ENCODE results near the gene RRP7A.
"Not testable (repeated sequence)": the region's sequence is repeated elsewhere in the genome, so short reads cannot be mapped to it uniquely, and the experiment has no call there.

The RRP7A gene, protein sequence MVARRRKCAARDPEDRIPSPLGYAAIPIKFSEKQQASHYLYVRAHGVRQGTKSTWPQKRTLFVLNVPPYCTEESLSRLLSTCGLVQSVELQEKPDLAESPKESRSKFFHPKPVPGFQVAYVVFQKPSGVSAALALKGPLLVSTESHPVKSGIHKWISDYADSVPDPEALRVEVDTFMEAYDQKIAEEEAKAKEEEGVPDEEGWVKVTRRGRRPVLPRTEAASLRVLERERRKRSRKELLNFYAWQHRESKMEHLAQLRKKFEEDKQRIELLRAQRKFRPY

DNA sequence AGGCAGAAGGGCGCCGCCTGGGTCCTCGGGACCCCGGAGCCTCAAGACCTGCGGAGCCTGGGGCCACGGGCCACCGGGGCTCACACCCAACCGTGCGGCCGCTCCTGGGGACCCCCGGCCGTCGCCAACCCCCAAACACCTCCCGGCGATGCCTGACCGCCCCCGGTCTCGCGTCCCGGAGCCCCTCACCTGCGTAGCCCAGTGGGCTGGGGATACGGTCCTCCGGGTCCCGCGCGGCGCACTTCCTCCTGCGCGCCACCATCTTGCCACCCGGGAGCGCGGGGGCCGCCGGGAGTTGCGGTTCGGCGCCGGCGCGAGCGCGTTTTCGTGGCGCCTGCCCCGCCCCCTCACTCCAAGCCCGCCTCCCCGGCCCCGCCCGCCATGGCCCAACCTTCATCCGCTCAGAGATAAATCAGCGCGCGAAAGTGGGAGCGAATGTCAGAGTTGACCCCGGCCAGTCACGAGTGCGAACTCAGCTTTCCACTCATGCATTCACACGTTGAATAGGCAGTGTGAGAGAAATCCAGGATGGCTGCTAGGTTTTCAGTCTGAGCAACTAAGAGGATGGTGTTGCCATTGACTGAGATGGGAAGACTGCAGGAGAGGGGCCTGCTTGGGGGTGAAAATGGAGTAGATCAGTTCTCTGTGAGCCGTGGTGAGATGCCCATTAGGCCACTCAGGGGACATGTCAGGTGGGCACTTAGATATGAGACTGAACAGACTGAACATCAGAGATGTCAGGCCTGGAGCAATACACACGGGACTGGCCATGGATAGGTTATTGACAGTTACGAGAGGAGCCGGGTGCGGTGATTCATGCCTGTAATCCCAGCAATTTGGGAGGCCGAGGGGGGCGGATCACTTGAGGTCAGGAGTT is at the start of gene RRP7A:
Gene RRP7A, minus strand, starts transcription at position 272 of the 877 bp plus-strand sequence. Its CDS starts 10 bp downstream, at position 262.
- DNase-seq (ENCODE audit: low read depth) = peak; percentile 77

DNA sequence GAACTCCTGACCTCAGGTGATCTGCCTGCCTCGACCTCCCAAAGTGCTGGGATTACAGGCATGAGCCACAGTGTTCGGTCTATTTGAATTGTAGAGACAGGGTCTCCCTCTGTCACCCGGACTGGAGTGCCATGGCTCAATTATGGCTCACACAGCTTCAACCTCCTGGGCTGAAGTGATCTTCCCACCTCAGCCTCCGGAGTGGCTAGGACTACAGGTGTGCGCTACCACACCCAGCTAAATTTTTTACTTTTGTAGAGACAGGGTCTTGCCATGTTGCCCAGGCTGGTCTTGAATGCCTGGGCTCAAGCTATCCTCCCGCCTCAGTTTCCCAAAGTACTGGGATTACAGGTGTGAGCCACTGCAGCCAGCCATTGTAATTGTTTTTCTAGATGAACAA is 48.4 kb upstream of the RRP7A start:
- DNase-seq (ENCODE audit: low read depth) = not testable (repeated sequence)

DNA sequence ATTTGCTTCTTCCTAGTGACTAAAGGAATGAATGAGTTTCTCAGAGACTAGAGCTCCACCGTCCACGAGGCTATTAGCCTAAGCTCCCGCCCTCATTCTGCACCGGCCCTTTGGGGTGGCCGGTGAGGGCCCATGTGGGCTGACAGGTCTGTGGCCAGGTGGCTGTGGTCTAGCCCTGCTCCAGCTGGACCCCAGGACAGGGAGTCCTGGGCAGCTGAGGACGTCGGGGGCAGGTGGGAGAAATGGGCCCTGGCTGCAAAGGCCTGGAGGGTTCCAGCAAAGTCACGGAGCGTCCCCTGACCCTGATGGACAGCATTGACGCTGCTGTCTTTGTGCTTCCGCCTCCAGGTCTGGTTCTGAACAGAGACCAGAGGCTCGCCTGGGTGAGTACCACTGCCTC is 46.4 kb upstream of the RRP7A start:
- no peak for DNase-seq (ENCODE audit: low read depth)

DNA sequence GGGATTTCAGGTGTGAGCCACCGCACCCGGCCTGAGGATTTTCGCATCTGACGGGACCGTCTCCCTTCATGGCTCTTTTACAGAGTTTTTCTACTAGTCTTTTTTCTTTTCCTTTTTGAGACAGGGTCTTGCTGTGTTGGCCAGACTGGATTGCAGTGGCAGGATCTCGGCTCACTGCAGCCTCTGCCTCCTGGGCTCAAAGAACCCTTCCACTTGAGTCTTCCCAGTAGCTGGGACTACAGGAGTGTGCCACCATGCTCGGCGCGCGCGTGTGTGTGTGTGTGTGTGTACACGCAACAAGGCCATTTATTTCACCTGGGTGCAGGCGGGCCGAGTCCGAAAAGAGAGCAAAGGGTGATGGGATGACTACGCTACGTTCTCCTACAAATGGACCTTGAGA is 45.1 kb upstream of the RRP7A start:
- no peak for DNase-seq (ENCODE audit: low read depth)

DNA sequence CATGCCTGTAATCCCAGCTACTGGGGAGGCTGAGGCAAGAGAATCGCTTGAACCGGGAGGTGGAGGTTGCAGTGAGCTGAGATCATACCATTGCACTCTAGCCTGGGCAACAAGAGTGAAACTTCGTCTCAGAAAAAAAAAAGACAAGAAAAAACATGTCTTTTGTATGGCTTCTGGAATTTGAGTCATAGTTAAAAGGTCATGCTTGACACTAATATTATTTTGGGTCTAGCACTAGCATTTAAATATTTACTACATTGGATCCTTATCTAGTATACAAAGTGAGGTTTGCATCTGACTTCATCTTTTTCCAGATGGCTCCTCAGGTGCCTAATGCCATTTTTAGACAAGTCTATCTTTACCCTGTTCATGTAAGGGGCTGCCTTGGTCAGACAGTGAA is 44.3 kb upstream of the RRP7A start:
- not testable (repeated sequence) for DNase-seq (ENCODE audit: low read depth)

DNA sequence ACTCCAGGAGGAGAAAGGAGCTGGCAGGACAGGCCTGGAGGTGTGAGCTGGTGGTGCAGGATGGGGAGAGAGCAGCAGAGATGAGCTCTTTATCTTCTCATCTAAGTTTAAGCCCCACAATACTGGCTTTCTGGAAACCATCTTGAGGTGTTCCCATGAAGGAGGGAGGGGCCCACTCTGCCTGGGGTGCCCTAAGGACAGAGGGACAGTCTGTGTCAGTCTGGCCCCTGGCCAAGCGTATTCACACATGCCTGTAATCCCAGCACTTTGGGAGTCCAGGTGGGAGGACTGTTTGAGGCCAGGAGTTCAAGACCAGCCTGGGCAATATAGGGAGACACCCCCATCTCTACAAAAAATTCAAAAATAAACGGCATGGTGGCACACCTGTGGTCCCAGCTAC is 43.1 kb upstream of the RRP7A start:
- DNase-seq (ENCODE audit: low read depth) = no peak

DNA sequence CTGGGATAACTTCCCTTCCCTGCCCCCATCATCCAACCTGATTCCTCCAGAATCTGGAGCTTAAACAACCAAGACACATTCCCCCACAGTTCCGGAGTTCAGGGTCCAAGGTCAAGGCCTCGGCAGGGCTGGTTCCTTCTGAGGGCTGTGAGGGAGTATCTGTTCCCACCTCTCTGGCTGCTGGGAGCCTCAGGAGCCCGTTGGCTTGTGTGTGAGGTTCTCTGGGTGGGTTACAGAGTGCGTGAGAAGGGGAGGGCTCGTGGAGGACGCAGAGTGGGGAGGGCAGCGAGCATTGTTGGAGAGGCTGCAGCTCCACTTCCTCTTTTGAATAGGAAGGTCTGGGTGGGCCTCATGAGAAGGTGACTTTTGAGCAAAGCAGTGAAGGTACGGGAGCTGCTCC is 42.7 kb upstream of the RRP7A start:
- no peak for DNase-seq (ENCODE audit: low read depth)

DNA sequence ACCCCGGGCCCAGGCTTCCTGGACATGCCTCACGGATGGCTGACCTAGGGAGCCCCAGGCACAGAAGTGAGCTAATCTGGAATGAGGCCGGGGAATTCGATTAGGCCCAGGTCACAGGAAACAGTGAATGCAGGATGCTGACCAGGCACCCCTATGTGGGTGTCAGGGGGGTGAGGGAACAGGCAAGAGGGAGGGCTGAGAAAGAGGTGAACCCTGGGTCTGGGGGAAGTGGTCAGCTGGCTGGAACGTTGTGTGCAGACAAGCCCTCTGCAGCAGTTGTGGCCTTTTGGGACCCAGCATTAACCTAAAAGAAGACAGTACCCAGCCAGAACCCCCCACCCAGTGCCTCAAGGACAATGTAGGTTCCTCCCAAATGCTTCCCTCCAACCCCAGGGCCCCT is 42.3 kb upstream of the RRP7A start:
- DNase-seq (ENCODE audit: low read depth) = no peak

DNA sequence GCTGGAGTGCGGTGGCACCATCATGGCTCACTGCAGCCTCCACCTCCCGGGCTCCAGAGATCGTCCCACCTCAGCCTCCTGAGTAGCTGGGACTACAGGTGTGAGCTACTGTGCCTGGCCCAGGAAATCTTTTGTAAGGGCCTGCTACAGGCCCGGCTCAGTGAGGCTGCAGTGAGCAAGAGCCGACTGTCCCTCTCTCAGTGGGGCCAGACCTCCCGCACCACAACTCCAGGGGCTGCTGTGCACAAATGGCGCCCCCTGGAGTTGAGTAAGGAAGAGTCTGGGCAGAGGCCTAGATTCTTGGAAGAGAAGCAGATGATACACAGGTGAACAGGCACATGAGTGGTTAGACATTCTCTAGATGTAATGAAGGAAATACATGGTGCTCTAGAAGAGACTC is 41.2 kb upstream of the RRP7A start:
- DNase-seq (ENCODE audit: low read depth) = no peak

DNA sequence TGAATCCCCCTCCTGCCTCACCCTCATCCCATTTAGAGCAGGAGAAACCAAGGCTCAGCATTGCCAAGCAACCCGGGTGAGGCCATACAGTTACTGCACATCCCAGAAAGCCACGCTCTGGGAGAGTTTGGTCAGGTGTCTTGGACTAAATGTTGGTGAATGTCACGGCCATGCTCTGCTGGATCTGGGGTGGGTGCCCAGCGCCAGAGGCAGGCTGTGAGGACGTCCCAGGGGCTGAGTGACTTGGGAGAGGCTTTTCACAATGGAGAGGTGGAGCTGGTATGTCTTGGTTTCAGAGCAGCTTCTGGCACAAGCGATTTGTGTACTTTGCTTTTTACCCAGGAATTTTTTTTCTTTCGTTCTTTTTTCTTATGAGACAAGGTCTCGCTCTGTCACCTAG is 40.8 kb upstream of the RRP7A start:
- DNase-seq (ENCODE audit: low read depth) = no peak

DNA sequence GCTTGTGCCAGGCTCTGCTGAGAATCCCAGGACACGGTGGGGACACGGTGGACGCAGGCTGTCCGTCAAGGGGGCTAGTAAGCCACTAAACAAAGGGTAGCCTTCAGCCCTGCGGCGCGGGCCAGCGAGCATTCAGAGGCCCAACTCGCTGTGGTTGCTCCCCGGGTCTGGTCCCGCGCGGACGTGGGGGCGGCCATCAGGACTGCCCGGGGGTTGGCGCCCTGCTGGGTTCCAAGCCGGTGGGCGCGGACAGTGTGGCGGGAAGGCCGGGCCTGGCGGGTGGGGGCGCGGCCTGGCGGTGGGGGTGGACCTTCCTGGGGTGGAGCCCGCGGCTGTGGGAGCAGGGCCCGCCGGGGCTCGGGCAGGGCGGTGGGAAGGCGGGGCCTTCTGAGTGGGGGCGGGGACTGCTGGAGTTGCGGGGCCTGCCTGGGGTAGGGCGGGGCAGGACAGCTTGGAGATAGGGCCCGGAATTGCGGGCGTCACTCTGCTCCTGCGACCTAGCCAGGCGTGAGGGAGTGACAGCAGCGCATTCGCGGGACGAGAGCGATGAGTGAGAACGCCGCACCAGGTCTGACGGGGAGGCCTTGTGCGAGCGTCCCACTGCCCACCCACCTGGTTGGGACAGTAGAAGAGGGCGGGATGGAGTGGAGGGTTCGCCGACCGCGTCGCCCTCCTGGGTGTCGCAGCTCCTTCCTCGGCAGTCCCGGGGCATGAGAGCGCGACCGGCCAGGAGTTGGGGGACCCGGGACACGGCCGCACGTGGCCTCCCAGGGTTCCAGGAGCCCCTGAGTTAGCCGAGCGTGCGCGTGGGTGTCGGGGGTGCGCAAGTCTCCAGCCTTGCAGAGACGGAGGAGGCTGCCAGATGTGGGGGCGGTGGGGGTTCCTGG is 34.1 kb upstream of the RRP7A start, which contains the start of gene SERHL2:
Gene SERHL2, plus strand, starts transcription at position 482 of the 887 bp plus-strand sequence. Its CDS starts 65 bp downstream, at position 547.
- DNase-seq (ENCODE audit: low read depth) = peak; percentile 70

DNA sequence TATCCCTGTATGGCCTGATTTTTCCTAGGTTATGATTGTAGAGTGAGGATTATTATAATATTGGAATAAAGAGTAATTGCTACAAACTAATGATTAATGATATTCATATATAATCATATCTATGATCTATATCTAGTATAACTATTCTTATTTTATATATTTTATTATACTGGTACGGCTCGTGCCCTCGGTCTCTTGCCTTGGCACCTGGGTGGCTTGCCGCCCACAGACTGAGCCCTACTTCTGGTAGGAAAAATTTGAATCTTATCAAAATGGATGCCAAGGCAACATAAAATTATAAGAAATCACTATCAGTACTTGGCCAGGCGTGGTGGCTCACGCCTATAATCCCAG is 32.7 kb upstream of the RRP7A start:
- not testable (repeated sequence) for DNase-seq (ENCODE audit: low read depth)

DNA sequence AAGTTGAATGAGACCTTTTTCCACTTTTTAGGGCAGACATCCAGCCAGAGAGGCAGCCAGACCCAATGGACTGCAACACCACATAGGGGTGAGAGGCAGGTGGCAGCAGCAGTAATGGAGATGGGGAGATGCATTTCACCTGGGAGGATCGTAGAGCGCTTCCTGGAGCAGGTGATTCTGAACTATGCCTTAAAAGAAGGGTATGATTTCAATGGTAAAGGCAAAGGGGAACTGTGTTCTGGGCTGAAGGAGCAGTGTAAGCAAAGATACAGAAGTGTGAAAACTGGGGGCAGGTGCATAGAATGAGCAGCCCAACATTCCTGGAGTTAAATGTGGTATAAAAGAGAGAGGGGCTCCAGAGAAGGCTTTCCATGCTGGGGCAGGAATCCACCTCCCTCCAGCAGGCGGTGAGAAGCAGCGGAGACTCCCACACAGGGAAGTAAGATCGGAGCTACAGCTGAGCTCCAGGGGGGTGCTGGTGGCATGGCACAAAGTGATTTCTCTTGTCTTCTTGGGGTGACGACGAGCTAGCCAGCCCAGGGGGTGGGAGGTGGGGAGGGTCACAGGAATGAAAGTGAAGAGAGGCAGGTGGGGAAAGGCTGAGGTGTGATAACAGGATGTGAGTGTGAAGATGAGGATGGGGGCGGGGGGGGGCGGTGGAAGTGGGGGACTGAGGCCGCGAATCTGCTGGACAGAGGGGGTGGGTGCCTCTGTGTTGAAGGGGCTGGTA is 29.9 kb upstream of the RRP7A start:
- no peak for DNase-seq (ENCODE audit: low read depth)

DNA sequence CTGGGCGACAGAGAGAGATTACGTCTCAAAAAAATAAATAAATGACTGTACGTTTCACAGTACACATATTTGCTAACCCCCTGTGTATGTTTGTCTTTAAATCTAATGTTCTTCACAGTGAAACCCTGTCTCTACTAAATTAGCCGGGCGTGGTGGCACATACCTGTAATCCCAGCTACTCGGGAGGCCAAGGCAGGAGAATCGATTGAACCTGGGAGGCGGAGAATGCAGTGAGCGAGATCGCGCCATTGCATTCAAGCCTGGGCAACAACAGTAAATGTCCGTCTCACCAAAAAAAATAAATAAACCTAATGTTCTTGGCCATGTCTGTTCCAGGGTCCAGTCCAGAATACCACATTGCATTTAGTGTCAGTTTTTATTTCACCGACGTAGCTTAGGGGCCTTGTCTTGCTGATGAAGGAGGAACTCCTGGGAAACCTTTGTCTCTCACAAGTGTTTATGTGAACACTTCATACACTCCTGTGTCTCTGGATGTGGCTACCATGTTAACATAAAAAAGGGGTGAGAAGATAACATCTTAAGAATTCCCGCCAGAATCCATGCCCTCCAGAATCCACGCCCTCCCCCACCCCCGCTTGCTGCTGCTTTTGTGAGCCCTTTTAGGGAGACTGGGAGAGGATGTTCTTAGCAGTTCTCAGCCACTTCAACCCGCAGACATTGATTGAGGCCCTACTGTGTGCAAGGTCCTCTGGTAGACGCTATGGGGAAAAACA is 29.2 kb upstream of the RRP7A start:
- DNase-seq (ENCODE audit: low read depth) = no peak

DNA sequence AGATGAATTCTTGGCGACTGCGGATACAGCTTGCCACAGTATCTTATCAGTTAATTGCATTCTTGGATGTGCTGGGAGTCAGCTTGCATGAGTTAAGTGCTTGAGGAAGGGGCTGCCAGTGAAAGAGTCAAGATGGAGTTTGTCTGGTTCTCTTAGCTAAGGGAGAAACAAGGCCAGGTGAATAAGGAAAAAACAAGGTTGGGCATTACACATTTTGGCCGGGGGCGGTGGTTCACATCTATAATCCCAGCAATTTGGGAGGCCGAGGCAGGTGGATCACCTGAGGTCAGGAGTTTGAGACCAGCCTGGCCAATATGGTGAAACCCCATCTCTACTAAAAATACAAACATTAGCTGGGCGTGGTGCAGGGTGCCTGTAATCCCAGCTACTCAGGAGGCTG is 28.5 kb upstream of the RRP7A start:
- DNase-seq (ENCODE audit: low read depth) = not testable (repeated sequence)

DNA sequence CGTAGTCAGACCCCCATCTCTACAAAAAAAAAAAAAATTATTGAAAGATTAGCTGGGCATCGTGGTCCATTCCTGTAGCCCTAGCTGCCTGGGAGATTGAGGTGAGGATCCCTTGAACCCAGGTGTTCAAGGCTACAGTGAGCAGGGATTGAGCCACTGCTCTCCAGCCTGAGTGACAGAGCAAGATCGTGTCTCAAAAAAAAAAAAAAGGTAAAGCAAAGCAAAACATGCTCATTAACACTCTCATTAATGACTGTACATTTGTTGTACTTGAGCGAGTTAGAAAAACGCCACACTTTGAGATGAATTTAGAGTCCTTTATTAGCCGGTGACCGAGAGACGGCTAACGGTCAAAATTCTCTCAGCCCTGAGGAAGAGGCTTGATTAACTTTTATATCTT is 28.0 kb upstream of the RRP7A start:
- DNase-seq (ENCODE audit: low read depth) = no peak

DNA sequence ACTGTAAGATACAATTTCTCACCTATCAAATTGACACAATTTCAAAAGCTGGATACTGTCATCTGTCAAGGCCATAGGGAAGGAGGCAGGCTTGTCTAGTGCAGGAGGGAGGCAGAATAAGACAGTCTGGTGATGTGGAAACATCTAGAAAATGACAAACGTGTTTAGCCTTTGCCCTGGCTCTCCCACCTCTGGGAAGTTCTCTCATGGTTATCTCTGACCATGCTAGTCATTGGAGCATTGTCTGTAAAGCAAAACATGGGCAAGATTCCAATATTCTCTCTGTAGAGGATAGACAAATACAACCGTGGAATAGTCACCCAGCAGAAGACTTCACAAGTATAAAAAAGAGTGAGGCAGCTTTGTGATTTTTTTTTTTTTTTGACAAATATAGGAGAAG is 25.1 kb upstream of the RRP7A start:
- DNase-seq (ENCODE audit: low read depth) = no peak

DNA sequence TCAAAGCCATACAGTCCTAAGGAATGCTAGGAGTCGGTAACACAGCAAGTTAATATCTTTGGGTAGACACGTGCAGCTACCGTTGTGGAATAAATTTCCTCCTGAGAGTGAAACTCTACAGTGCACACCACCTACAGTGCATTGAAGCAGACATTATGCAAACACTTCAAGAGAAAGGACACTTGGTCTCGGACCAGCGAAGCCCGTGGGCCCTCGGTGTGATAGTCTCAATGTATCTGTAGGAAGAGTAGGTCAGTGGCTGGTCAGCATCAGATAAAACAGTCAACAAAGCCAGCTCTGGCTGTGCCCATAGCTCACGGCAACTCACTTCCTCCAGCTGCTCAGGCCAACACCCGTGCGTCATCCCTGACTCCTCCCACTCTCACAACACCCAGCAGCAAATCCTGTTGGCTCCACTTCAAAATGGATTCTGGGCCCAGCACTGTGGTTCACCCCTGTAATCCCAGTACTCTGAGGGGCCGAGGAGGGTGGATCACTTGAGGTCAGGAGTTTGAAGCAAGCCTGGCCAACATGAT is 19.7 kb upstream of the RRP7A start:
- DNase-seq (ENCODE audit: low read depth) = not testable (repeated sequence)

DNA sequence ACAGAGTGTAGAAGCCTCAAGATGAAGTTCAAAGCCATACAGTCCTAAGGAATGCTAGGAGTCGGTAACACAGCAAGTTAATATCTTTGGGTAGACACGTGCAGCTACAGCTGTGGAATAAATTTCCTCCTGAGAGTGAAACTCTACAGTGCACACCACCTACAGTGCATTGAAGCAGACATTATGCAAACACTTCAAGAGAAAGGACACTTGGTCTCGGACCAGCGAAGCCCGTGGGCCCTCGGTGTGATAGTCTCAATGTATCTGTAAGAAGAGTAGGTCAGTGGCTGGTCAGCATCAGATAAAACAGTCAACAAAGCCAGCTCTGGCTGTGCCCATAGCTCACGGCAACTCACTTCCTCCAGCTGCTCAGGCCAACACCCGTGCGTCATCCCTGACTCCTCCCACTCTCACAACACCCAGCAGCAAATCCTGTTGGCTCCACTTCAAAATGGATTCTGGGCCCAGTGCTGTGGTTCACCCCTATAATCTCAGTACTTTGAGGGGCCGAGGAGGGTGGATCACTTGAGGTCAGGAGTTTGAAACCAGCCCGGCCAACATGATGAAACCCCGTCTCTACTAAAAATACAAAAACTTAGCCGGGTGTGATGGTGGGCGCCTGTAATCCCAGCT is 17.7 kb upstream of the RRP7A start:
- DNase-seq (ENCODE audit: low read depth) = not testable (repeated sequence)

DNA sequence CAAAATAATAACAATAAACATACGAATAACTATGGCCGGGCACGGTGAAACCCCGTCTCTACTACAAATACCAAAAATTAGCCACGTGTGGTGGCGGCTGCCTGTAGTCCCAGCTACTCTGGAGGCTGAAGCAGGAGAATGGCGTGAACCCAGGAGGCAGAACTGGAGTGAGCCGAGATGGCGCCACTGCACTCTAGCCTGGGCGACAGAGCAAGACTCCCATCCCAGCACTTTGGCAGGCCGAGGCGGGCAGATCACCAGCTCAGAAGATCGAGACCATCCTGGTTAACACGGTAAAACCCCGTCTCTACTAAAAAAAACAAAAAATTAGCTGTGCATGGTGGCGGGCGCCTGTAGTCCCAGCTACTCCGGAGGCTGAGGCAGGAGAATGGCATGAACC is 17.0 kb upstream of the RRP7A start:
- DNase-seq (ENCODE audit: low read depth) = not testable (repeated sequence)

All from activated T-helper 9 cell treated with anti-CD3 and anti-CD28 coated beads, Interleukin-2, amount 50 U/mL, for 16 hours (primary cell).